Naive thymus-derived CD8-positive, alpha-beta T cell (primary cell): ENCODE measurements around the gene ADAMTS2. TPM values are rescaled to one million over a fixed set of nuclear protein-coding genes. Genes with fewer than 3 reads are reported as not detected.

Experiments used
- ATAC-seq, 2 donors: fragments of 150-1000 bp; cut with Tn5 transposase in 1 of 2; sonication (Bioruptor Pico), chemical (Tn5 transposase) in 1 of 2; 1 replicate in 1 of 2; 2 replicates in 1 of 2; pipeline ENCODE4 v1.10.0; 2021; ENCODE audit warnings: mild to moderate bottlenecking in 2 of 2, moderate library complexity in 2 of 2
- POLR2A ChIA-PET: fragments of 350-600 bp; sonication (Branson Sonifier 250); formaldehyde crosslinking; loops from one replicate; lab custom pipeline; 2021; ENCODE audit warnings: antibody characterized with exemption; lab: Charles Lee
- DNase-seq, 10 donors: peaks; one replicate each; pipeline versions ENCODE4 v3.0.0 to v3.0.0-alpha.2; 2020 to 2022
- H3K27ac Mint-ChIP-seq, 10 donors: one replicate each; pipeline ENCODE4 v1.8.0; 2020 to 2022; ENCODE audit warnings: mild to moderate bottlenecking in 10 of 10, mixed read lengths in 10 of 10, moderate library complexity in 4 of 10, inconsistent platforms in 1 of 10
- H3K27me3 Mint-ChIP-seq, 5 donors: one replicate each; pipeline ENCODE4 v1.8.0; 2021 to 2022; ENCODE audit warnings: mixed read lengths in 5 of 5
- H3K36me3 Mint-ChIP-seq, 3 donors: one replicate each; pipeline ENCODE4 v1.8.0; 2020 to 2022; ENCODE audit warnings: mixed read lengths in 3 of 3, mild to moderate bottlenecking in 2 of 3, inconsistent platforms in 1 of 3
- H3K4me1 Mint-ChIP-seq, 4 donors: one replicate each; pipeline ENCODE4 v1.8.0; 2021 to 2022; ENCODE audit warnings: mixed read lengths in 4 of 4
- H3K4me3 Mint-ChIP-seq, 10 donors: one replicate each; pipeline ENCODE4 v1.8.0; 2020 to 2022; ENCODE audit warnings: mild to moderate bottlenecking in 10 of 10, mixed read lengths in 10 of 10, moderate library complexity in 6 of 10, inconsistent platforms in 1 of 10
- H3K9me3 Mint-ChIP-seq, 9 donors: one replicate each; pipeline ENCODE4 v1.8.0; 2020 to 2022; ENCODE audit warnings: mixed read lengths in 9 of 9, mild to moderate bottlenecking in 3 of 9, inconsistent platforms in 1 of 9, moderate library complexity in 1 of 9
- polyA plus RNA-seq, 3 donors: library from polyadenylated mRNA; unstranded; fragments of 300-500 nt; fragmentation: Illumina TruSeq; gene quantifications; one replicate each; pipeline ENCODE4 v1.2.3, GENCODE V29; 2021
- total RNA-seq, 8 experiments: library from RNA in 2 of 8; stranded (reverse) in 2 of 8; gene quantifications; one replicate each; pipeline ENCODE4 v1.2.3 and lab custom pipeline; 2021 to 2026

The ADAMTS2 gene
- total and polyA plus RNA-seq, 5 experiments from 2014 or later = 0.02 TPM; not detected in 4

DNA sequence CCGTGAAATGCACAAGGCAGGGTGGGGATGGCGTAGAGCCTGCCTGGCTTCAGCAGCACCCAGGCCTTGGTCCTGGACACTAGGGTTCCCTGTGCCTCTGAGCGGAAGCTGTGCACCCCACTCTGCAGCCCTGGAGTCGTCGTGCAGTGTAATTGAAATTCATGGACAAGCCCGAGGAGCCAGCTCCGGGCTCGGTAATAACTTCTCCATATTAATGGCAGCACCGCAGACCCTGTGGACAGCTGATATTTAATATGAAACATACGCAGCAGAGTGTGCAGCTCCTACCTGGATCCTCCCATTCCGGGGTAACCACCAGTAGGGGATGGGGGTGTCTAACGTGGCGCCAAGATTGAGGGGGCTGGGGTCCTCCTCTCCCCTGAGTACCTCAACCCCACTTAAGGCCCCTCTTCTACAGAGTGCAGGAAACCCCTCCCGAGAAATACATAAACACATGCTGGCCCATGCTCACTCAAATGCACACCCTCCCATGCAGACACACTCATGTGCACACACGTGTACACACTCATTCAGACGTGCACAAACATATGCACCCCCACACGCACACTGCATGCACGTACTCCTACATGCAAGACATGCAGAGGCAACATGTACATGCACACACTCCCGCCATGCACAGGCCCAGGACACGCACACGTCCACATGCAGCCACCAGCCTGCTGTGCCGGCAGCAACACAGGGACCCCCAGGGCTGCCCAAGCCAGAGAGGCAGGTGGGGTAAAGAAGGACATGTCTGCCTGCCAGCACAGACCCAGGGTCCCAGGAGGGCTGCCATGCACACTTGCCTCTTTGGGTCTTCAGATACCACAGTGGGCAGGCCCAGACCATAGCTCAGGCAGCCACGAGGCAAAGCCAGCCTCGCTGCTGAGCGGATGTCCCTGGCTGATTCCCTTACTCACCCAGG is 8.1 kb downstream of the ADAMTS2 start:
- H3K4me3 Mint-ChIP-seq = no peak overlapping the region
- H3K36me3 Mint-ChIP-seq = no peaks in the 10 kb centered on the region
- no peaks in the 10 kb centered on the region for H3K9me3 Mint-ChIP-seq
- ATAC-seq (no peak), DNase-seq (no peak)
- POLR2A ChIA-PET = no interaction called here
- H3K27ac Mint-ChIP-seq = peak overlapping the region in 1 of 10 donors; percentile 65
- H3K27me3 Mint-ChIP-seq = peaks cover 14 to 42% (median 29%) of the 10 kb centered on the region in 5 donors
- peaks cover 0 to 3% (median 2%) of the 10 kb centered on the region in 4 donors for H3K4me1 Mint-ChIP-seq

DNA sequence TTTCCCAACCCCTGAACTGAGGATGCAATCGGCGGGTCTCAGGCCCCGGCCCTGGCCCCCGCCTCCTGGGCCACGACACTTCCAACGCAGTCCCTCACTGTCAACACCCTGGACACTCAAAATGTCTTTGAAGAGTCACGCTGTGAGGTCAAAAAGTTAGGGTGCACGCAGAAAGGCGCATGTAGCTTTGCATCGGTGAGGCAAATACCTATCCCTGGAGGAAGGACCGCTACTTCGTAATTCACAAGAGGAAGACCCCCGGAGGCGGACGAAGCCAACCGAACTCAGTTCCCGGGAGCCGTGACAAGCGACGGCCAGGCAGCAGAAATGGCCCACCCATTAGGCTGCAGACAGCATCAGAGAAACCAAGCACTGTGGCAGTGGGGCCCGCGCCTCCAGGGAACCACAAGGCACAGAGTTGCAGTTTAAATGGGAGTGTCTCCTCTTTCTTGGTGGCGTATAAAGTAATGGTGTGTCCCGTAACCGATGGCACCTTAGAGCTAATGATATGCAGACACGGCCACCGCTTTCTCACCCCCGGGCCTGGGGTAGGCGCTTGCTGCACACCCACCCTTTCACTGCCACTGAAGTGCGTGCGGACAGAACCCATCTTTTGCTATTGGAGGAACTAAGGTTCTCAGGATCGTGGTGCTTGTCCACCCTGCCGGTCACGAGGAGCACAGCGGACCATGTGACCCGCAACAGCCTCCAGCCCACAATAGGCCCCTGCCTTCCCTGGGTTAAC is 9.0 kb downstream of the ADAMTS2 start:
- no peak for ATAC-seq
- Mint-ChIP-seq H3K4me3 (no peak overlapping the region), H3K27ac (no peak overlapping the region), H3K4me1 (peaks cover 0 to 2% (median under 1%) of the 10 kb centered on the region in 4 donors), H3K9me3 (no peaks in the 10 kb centered on the region), H3K36me3 (no peaks in the 10 kb centered on the region), H3K27me3 (peaks cover 10 to 34% (median 24%) of the 10 kb centered on the region in 5 donors)
- no peak for DNase-seq
- POLR2A ChIA-PET = no interaction called here

DNA sequence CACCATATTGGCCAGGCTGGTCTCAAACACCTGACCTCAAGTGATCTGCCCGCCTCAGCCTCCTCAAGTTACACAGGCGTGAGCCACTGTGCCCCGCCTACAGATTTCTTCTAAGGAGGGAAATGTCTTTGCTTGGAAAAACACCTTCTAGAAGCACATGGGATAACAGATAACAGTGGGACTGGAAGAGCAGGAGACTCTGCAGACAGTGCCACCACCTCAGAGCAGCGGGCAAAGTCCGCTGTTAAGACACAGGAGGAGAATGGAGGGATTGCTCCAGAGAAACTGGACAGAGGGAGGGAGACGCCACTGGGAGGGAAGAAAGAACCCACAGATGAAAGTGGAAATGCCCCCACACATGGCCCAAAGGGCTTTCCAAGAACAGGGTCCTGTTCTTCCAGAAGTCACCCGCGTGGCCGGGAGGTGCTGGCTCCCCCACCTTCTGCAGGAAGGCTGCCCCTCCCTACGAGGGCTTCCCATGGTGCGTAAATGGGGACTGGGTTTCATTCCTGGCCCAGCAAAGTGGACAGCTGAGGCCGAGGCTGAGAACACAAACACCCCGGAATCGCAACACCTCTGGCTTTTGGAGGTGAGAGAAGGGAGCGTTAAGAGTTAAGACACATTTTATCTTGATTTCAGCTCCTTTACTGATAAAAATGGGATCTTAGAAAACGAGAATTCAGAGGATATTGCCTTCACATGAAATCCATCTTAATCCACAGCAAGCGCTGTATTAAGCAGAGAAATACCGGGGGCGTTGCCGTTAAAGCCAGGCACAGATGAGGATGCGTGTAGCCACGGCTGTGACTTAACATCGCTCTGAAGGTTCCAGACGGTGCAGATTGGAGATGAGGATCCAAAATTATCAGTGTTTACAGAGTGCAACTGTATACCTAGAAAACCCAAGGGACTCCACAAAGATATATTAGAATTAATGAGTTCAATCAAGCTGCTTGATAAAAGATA is 11.2 kb downstream of the ADAMTS2 start:
- H3K27me3 Mint-ChIP-seq = peaks cover 5 to 30% (median 18%) of the 10 kb centered on the region in 5 donors
- POLR2A ChIA-PET = no interaction called here
- DNase-seq = no peak
- peaks cover 0 to 2% (median under 1%) of the 10 kb centered on the region in 4 donors for H3K4me1 Mint-ChIP-seq
- H3K27ac Mint-ChIP-seq = no peak overlapping the region
- H3K9me3 Mint-ChIP-seq = no peaks in the 10 kb centered on the region
- no peak for ATAC-seq
- H3K36me3 Mint-ChIP-seq = no peaks in the 10 kb centered on the region
- no peak overlapping the region for H3K4me3 Mint-ChIP-seq

DNA sequence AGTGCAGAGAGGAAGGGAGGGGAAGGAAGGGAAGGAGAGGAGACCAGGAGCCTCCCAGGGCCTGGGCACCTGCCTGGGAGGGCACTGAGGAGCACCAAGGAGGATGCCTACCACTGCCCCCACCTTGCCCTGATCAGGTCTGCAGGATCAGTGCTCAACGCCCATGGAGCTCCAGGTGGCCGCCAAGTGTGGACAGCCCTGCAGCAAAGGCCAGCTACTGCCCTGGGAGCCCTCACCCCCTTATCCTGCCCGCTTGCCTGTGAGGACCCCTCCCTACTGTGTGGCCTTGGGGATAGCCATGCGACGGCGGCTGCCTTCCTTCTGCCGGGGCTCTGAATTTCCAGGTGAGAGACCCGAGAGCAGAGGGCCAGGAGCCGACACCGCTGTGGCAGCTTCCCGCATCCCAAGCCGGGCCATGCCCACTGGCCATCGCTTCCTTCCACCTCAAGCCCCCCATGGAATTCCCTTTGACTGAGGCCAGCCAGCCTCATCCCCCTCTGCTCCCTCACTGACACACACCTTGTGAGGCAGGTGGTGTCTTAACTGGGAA is 12.4 kb downstream of the ADAMTS2 start:
- Mint-ChIP-seq H3K27me3 (peaks cover 3 to 23% (median 14%) of the 10 kb centered on the region in 5 donors), H3K9me3 (no peaks in the 10 kb centered on the region), H3K36me3 (no peaks in the 10 kb centered on the region), H3K4me3 (no peak overlapping the region), H3K4me1 (peaks cover 0 to 2% (median 0%) of the 10 kb centered on the region in 4 donors), H3K27ac (no peak overlapping the region)
- ATAC-seq (no peak), DNase-seq (no peak)
- POLR2A ChIA-PET = no interaction called here

DNA sequence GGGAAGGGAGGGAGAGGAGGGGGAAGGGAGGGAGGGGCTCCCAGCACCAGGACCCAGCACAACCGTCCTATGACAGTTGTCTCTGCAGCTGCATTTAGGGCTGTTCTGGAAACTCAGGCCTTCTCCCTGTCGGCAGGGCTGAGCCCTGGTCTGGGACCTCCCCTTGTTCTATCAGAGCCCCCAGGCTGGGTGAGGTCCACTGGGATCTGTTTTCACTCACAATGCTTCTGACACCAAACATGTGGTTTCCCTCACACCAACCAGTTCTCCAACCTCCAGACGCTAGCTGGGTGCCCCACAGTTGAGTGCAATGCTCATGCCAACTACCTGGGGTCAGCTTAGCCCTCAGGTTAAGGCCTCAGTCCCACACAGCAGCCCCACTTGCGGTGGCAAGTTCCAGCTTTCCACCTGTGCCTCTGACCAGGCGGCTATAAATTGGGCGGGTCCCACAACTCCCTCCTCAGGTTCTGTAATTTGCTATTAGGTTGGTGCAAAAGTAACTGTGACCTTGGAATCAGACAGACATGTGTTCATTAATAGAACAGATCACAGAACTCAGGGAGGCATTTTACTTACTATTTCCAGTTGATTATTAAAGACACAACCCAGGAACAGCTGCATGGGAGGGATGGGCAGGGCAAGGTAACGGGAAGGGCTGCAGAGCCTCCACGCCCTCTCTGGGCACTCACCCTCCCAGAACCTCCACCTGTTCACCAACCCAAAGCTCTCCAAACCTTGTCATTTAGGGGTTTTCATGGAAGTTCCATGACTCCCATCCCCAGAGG is 13.5 kb downstream of the ADAMTS2 start:
- H3K27ac Mint-ChIP-seq = no peak overlapping the region
- ATAC-seq (no peak), DNase-seq (no peak)
- H3K9me3 Mint-ChIP-seq = no peaks in the 10 kb centered on the region
- POLR2A ChIA-PET = no interaction called here
- peaks cover 5 to 28% (median 19%) of the 10 kb centered on the region in 5 donors for H3K27me3 Mint-ChIP-seq
- H3K36me3 Mint-ChIP-seq = no peaks in the 10 kb centered on the region
- no peaks in the 10 kb centered on the region for H3K4me1 Mint-ChIP-seq
- no peak overlapping the region for H3K4me3 Mint-ChIP-seq

DNA sequence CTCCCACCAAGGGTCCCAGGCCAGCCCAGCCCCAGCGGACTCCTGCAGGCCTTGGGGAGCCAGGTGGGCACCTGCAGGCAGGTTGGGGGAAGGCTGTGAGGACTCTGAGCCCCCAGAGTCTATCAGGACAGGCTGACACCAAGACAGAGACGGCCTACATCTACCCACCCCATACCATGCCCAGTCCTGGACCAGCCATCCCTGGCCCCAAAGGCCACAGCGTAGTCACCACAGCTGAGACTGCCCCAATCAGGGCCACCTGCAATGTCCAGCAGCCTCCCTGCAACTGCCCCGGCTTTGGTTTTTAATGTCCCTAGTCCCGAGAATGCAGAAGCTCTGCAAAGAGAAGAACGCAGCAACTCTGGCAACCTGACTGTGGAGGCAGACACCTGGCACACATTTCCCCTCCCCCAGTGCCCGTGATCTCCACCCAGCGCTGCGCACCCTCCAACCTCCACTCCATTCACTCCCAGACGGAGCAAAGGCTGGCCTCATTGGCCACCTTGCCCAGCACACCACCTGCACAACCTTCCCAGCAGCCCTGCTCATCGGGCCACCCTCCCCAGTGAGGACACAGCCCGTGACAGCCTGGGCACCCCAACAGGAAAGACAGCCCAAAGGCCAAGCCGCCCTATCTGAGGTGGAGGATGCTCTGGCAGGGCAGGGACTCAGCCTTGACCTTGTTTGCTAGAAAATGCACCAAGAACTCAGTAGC is 14.9 kb downstream of the ADAMTS2 start:
- Mint-ChIP-seq H3K4me3 (no peak overlapping the region), H3K27ac (no peak overlapping the region), H3K36me3 (no peaks in the 10 kb centered on the region), H3K4me1 (no peaks in the 10 kb centered on the region), H3K27me3 (peaks cover 5 to 40% (median 24%) of the 10 kb centered on the region in 5 donors), H3K9me3 (no peaks in the 10 kb centered on the region)
- no peak for DNase-seq
- no peak for ATAC-seq
- POLR2A ChIA-PET = no interaction called here

DNA sequence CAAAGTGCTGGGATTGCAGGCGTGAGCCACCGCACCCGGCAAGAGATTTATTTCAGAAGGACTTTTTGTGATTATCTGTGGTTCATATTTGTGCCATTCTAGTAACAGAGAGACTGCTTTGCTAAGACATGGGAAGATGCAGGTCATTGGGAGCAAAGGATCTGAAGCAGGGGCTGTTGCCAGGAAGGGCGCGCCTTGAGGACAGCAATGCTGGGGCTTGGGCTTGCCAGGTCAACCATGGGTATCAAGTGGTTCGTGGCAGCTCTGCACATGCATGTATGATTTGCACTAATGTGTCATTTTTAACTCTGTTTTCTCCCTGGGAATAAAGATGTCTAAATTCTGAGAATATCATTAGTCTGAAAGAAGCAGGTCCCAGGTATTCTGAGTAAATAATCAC is 17.0 kb downstream of the ADAMTS2 start:
- no peaks in the 10 kb centered on the region for H3K9me3 Mint-ChIP-seq
- H3K4me3 Mint-ChIP-seq = no peak overlapping the region
- no peak overlapping the region for H3K27ac Mint-ChIP-seq
- ATAC-seq = no peak
- peak in 1 of 10 donors; percentile 15 for DNase-seq
- H3K4me1 Mint-ChIP-seq = no peaks in the 10 kb centered on the region
- peaks cover 5 to 46% (median 28%) of the 10 kb centered on the region in 5 donors for H3K27me3 Mint-ChIP-seq
- no peaks in the 10 kb centered on the region for H3K36me3 Mint-ChIP-seq
- POLR2A ChIA-PET = no interaction called here

DNA sequence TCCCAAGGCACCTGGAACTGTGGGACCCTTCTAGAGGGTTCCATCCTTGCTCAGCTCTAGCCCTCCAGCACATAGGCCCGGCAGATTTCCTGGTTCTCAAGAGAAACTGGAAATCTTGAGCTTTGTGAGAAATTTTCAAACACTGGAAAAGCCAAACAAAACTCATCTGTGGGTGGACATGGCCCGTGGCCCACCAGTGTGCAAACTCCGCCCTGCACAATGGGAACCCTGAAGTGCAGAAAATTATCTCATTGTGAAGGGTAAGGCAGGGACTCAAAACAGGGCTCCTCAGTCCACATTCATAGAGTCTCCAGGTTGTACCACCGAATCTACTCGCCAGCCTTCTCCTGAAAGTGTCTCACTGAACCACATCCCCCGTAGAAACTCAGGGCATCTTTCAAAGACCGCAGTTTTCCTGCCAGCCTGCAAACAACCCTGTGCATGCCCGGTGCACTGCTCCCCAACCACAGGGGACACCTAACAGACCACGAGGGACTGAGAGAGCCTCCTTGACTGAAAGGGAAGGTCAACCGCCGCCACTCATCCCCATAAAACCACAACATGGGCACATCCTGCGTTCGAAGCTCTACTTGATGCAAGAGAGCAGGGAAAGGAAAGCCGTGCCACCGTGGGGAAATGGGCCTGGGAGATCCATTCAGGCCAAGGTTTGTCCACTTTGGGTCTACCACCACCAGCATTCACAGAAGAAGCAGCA is 18.1 kb downstream of the ADAMTS2 start:
- DNase-seq = peak in 1 of 10 donors; percentile 18
- Mint-ChIP-seq H3K9me3 (no peaks in the 10 kb centered on the region), H3K27me3 (peaks cover 5 to 39% (median 24%) of the 10 kb centered on the region in 5 donors), H3K4me3 (no peak overlapping the region), H3K36me3 (no peaks in the 10 kb centered on the region), H3K27ac (no peak overlapping the region), H3K4me1 (no peaks in the 10 kb centered on the region)
- POLR2A ChIA-PET = no interaction called here
- no peak for ATAC-seq

DNA sequence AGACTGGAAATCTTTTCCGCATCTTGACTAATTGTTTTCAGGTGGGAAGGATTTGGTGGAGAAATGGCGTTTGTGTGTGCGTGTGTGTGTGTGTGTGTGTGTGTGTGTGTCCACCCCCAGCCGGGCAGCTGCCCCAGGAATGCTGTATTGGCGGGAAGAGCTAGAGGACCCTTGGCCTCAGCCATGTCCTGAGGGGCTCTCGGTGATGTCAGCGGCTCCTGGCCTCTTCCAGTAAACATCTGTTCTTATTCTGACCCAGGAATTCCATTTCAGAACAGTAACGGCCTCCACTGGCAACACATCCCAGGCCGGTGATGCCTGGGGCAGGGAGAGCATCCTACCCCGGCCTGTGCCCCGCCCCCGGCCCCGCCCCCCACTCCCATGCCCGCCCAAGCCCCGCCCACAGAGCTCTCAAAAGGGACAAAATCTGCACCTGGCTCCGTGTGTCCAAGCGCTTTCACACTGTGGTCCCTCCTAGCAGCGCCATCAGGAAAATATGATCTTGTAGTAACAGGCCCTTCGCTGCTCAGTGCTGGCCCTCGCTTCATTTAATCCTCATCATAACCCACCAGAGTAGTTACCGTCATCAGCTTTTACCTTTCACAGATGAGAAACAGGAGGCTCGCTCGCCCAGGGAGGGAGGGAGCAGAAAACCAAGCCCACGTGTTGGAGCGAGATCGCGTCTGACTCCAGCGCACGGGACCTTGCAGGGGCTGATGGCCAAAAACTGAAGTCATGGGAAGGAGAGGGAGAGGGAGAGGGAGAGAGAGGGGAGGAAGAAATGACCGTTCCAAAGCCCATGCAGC is 18.9 kb downstream of the ADAMTS2 start:
- no peak overlapping the region for H3K27ac Mint-ChIP-seq
- POLR2A ChIA-PET = no interaction called here
- no peaks in the 10 kb centered on the region for H3K4me1 Mint-ChIP-seq
- DNase-seq (peak in 1 of 10 donors; percentile 0), ATAC-seq (no peak)
- no peaks in the 10 kb centered on the region for H3K9me3 Mint-ChIP-seq
- peaks cover 5 to 47% (median 24%) of the 10 kb centered on the region in 5 donors for H3K27me3 Mint-ChIP-seq
- no peaks in the 10 kb centered on the region for H3K36me3 Mint-ChIP-seq
- no peak overlapping the region for H3K4me3 Mint-ChIP-seq
